Fibroblast of skin of right biceps (primary cell): ENCODE measurements around the gene ZCCHC9.
A peak's percentile ranks its signal among the peaks of the same experiment; 100 is the strongest.
"Not testable (repeated sequence)": the region's sequence is repeated elsewhere in the genome, so short reads cannot be mapped to it uniquely, and the experiment has no call there.

Experiments used
- DNase-seq: peaks from one replicate; pipeline ENCODE4 v3.0.0-alpha.2; 2013

Gene ZCCHC9

GRCh38 chr5:81301271-81302015 lies at the start of gene ZCCHC9:
TSS of gene ZCCHC9 (plus strand) at chr5:81301587. CDS start at chr5:81304758, 3,171 bp downstream.
- peak; percentile 96 for DNase-seq

- no peak for DNase-seq
Observed at GRCh38 chr5:81251922-81252321, 49.5 kb upstream of the ZCCHC9 start.

GRCh38 chr5:81252904-81253303 lies 48.5 kb upstream of the ZCCHC9 start:
- no peak for DNase-seq

- DNase-seq = no peak
Observed at GRCh38 chr5:81253875-81254274, 47.5 kb upstream of the ZCCHC9 start.

- DNase-seq = no peak
Observed at GRCh38 chr5:81254886-81255559, 46.4 kb upstream of the ZCCHC9 start.

- no peak for DNase-seq
Observed at GRCh38 chr5:81256766-81257165, 44.6 kb upstream of the ZCCHC9 start.

- not testable (repeated sequence) for DNase-seq
Observed at GRCh38 chr5:81262796-81263195, 38.6 kb upstream of the ZCCHC9 start.

GRCh38 chr5:81265101-81265500 lies 36.3 kb upstream of the ZCCHC9 start:
- DNase-seq = peak; percentile 24

- DNase-seq = peak; percentile 86
Observed at GRCh38 chr5:81268521-81269196, 32.7 kb upstream of the ZCCHC9 start.

GRCh38 chr5:81269751-81270393 lies 31.5 kb upstream of the ZCCHC9 start:
- peak; percentile 30 for DNase-seq

GRCh38 chr5:81270394-81271027 lies 30.9 kb upstream of the ZCCHC9 start:
- DNase-seq = not testable (repeated sequence)

GRCh38 chr5:81283976-81284375 lies 17.4 kb upstream of the ZCCHC9 start:
- DNase-seq = no peak

GRCh38 chr5:81286059-81286617 lies 15.2 kb upstream of the ZCCHC9 start:
- no peak for DNase-seq

GRCh38 chr5:81288021-81288433 lies 13.4 kb upstream of the ZCCHC9 start:
- DNase-seq = no peak

GRCh38 chr5:81290146-81290545 lies 11.2 kb upstream of the ZCCHC9 start:
- DNase-seq = peak; percentile 7

GRCh38 chr5:81292130-81292529 lies 9.3 kb upstream of the ZCCHC9 start:
- no peak for DNase-seq

GRCh38 chr5:81294021-81294420 lies 7.4 kb upstream of the ZCCHC9 start:
- not testable (repeated sequence) for DNase-seq

- no peak for DNase-seq
Observed at GRCh38 chr5:81297531-81297930, 3.9 kb upstream of the ZCCHC9 start.

- no peak for DNase-seq
Observed at GRCh38 chr5:81300921-81301270, 491 bp upstream of the ZCCHC9 start.

GRCh38 chr5:81302596-81302995 lies 1.2 kb downstream of the ZCCHC9 start:
- peak; percentile 27 for DNase-seq

GRCh38 chr5:81303563-81303962 lies 2.2 kb downstream of the ZCCHC9 start:
- peak; percentile 63 for DNase-seq

- DNase-seq = no peak
Observed at GRCh38 chr5:81305785-81306184, 4.4 kb downstream of the ZCCHC9 start.

GRCh38 chr5:81308836-81309235 lies 7.4 kb downstream of the ZCCHC9 start:
- no peak for DNase-seq
